Lung (tissue), 12 donors: ENCODE measurements around the gene PIGX. TPM values are rescaled to one million over a fixed set of nuclear protein-coding genes. Genes with fewer than 3 reads are reported as not detected.

Source experiments
- ATAC-seq: fragments of 200-7000 bp; cut with Tn5 transposase; one replicate; pipeline ENCODE4 v1.9.1; 2020; ENCODE audit warnings: moderate number of reproducible peaks; ENCODE audit not compliant: insufficient read depth, low FRiP score
- DNase-seq, 3 donors: peaks; one replicate each; pipeline ENCODE4 v3.0.0-alpha.2; 2013 to 2017
- H3K27ac ChIP-seq, 2 donors: one replicate each; pipeline ENCODE4 v1.5.1; 2013; ENCODE audit warnings: mild to moderate bottlenecking in 2 of 2, moderate library complexity in 2 of 2, control low read depth in 1 of 2, inconsistent platforms in 1 of 2, low read depth in 1 of 2, low read length in 1 of 2
- H3K27me3 ChIP-seq, 3 donors: one replicate each; pipeline ENCODE4 v1.5.1; 2013; ENCODE audit warnings: low read length in 2 of 3; ENCODE audit not compliant: control insufficient read depth in 3 of 3, insufficient read depth in 3 of 3
- H3K36me3 ChIP-seq, 4 donors: one replicate each; pipeline ENCODE4 v1.5.1; 2013; ENCODE audit warnings: low read length in 4 of 4, mild to moderate bottlenecking in 1 of 4, moderate library complexity in 1 of 4; ENCODE audit not compliant: control insufficient read depth in 4 of 4, insufficient read depth in 4 of 4
- H3K4me1 ChIP-seq, 5 donors: one replicate each; pipeline ENCODE4 v1.5.1; 2013; ENCODE audit warnings: low read length in 5 of 5, mild to moderate bottlenecking in 2 of 5, moderate library complexity in 1 of 5; ENCODE audit not compliant: control insufficient read depth in 5 of 5, insufficient read depth in 5 of 5
- H3K4me3 ChIP-seq: one replicate; pipeline ENCODE4 v1.5.1; 2013; ENCODE audit warnings: mild to moderate bottlenecking, control low read depth, moderate library complexity
- H3K9ac ChIP-seq, 2 donors: one replicate each; pipeline ENCODE4 v1.5.1; 2013; ENCODE audit warnings: low read length in 2 of 2, control low read depth in 1 of 2; ENCODE audit not compliant: insufficient read depth in 1 of 2
- H3K9me3 ChIP-seq, 4 donors: one replicate each; pipeline ENCODE4 v1.5.1; 2013; ENCODE audit warnings: low read length in 3 of 4, mild to moderate bottlenecking in 1 of 4, moderate library complexity in 1 of 4; ENCODE audit not compliant: control insufficient read depth in 4 of 4, insufficient read depth in 3 of 4
- WGBS, 2 donors: extraction: QIAGEN DNeasy Blood & Tissue Kit; methylation state at CpG; one replicate each; pipeline ENCODE4 v1.1.7; 2013; 5-methylcytosine and 5-hydroxymethylcytosine counted together
- polyA plus RNA-seq, 2 donors: library from polyadenylated mRNA; stranded (reverse); fragments of 200-250 nt; gene quantifications; one replicate each; pipeline ENCODE4 v1.2.1, GENCODE V29; 2013
- total RNA-seq, 2 donors: library from RNA; depleted of rRNA in 1 of 2; stranded (reverse); fragments of >200 nt in 1 of 2; gene quantifications; one replicate each; pipeline ENCODE4 v1.2.1, GENCODE V29; 2014 to 2021
- TF ChIP-seq, protein P1 (sequence below): IDR thresholded peaks from 2 replicates; pipeline ENCODE4 v1.5.1; 2012; ENCODE audit warnings: mild to moderate bottlenecking; ENCODE audit errors: control extremely low read depth, extremely low read depth
- donor health status: control.
- donor health status: control.
- donor health status: Bipolar disorder and iron deficiency.
- donor health status: healthy.
- donor health status: DM: yes; HTN: yes; CAD: no.

The PIGX gene
- total and polyA plus RNA-seq, 4 donors: 8.4 to 20.4 (median 15.5) TPM

DNA sequence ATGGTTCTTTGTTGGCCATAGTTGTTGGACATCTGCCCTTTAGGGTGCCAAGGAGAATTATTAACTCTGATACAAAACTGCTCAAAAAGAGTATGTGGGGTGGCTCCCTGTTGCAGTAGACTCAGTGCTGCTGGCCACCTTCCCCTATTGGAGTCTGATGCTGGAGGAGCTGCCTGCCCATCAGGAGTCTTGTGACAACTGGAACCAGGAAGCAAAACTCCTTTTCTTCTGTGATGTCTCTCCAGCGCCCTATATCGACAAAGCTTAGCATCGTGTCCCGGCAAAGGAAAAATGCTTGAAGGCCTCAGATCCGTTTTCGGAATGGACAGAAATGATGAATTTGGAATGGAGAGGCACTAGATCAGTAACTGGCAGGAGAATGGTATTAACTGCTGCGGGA, 51.0 kb downstream of the PIGX start:
- H3K9me3 ChIP-seq: no peaks in the 10 kb centered on the region
- ATAC-seq: no peak
- H3K27me3 ChIP-seq: no peaks in the 10 kb centered on the region
- TF ChIP-seq, protein P1, sequence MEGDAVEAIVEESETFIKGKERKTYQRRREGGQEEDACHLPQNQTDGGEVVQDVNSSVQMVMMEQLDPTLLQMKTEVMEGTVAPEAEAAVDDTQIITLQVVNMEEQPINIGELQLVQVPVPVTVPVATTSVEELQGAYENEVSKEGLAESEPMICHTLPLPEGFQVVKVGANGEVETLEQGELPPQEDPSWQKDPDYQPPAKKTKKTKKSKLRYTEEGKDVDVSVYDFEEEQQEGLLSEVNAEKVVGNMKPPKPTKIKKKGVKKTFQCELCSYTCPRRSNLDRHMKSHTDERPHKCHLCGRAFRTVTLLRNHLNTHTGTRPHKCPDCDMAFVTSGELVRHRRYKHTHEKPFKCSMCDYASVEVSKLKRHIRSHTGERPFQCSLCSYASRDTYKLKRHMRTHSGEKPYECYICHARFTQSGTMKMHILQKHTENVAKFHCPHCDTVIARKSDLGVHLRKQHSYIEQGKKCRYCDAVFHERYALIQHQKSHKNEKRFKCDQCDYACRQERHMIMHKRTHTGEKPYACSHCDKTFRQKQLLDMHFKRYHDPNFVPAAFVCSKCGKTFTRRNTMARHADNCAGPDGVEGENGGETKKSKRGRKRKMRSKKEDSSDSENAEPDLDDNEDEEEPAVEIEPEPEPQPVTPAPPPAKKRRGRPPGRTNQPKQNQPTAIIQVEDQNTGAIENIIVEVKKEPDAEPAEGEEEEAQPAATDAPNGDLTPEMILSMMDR: no peak
- no peak overlapping the region for H3K9ac ChIP-seq
- WGBS, 2 donors: 83 to 91% methylated on average over 7 of the region's 7 CpGs
- H3K27ac ChIP-seq: no peak overlapping the region
- H3K4me1 ChIP-seq: no peaks in the 10 kb centered on the region
- DNase-seq: no peak
- H3K36me3 ChIP-seq: peaks cover 0 to 5% (median 0%) of the 10 kb centered on the region in 4 donors
- H3K4me3 ChIP-seq: no peak overlapping the region

DNA sequence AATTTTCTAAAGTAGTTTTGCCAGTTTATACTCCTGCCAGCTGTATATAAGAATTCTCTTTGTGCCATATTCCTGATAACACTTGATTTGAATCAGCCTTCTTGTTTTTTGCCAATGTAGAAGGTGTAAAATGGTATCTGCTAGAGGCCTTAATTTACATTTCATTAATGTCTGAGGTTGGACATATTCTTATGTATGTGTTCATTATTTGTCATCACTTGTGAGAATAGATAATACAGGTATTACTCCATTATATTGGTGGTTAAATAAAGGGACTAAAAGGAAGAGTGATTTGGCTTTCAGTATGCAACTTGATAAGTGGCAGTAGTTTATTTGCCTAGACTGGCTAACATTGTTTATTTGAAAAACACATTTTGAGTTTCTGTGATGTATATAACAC, 53.3 kb downstream of the PIGX start:
- no peaks in the 10 kb centered on the region for H3K9me3 ChIP-seq
- ATAC-seq: no peak

DNA sequence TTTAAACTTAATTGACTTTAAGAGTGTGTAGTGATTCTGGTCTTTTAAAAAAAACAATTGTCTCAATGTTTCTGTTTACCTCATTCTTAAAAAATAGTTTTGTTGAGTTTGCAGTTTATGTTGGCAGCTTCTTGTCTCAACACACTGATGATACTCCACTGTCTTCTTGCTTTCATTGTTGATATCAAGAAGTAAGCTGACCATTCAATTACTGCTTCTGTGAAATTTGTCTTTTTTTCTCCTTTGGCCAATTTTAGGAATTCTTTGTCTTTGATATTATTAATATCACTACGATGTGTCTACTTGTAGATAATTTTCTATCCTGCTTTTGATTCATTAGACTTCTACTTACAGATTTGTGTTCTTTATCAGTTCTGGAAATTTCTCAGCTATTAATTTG, 58.9 kb downstream of the PIGX start:
- TF ChIP-seq, protein P1: no peak
- Histone ChIP-seq H3K4me1 (peaks cover 0 to 21% (median 6%) of the 10 kb centered on the region in 5 donors), H3K36me3 (peaks cover 0 to 5% (median 1%) of the 10 kb centered on the region in 4 donors), H3K9me3 (no peaks in the 10 kb centered on the region), H3K9ac (no peak overlapping the region), H3K27ac (no peak overlapping the region), H3K4me3 (no peak overlapping the region), H3K27me3 (no peaks in the 10 kb centered on the region)
- 100% methylated on average over 1 of the region's 1 CpG for WGBS, 2 donors
- DNase-seq (no peak), ATAC-seq (no peak)

More for the DNA sequence above, 53.3 kb downstream of the PIGX start:
- H3K27ac ChIP-seq: no peak overlapping the region
- no peak for DNase-seq
- H3K4me3 ChIP-seq: no peak overlapping the region
- no peaks in the 10 kb centered on the region for H3K27me3 ChIP-seq
- H3K4me1 ChIP-seq: no peaks in the 10 kb centered on the region
- H3K9ac ChIP-seq: no peak overlapping the region
- TF ChIP-seq, protein P1: no peak
- H3K36me3 ChIP-seq: peaks cover 0 to 5% (median 1%) of the 10 kb centered on the region in 4 donors

DNA sequence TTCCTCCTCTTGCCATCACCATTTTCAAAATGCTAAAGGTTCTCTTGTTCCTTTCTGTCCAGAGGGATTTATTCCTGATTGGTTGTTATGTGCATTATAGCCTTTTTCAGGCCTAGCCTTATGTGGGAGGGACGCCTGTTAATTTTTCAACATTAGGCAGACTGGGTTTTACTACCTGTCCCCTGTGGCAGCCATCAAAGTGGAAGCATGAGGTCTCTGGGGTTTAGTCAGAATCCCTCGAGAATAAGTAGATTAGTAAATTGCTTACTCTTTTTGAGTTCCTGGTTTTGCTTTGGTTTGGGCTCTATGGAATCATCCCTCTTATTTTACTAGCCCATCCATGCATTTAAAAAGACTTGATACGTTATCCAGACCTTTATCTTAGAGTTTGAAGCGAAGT, 59.9 kb downstream of the PIGX start:
- DNase-seq (no peak), ATAC-seq (no peak)
- TF ChIP-seq, protein P1: no peak
- H3K9ac ChIP-seq: no peak overlapping the region
- no peaks in the 10 kb centered on the region for H3K9me3 ChIP-seq
- H3K27me3 ChIP-seq: no peaks in the 10 kb centered on the region
- H3K36me3 ChIP-seq: peaks cover 0 to 3% (median 1%) of the 10 kb centered on the region in 4 donors
- peaks cover 0 to 23% (median 6%) of the 10 kb centered on the region in 5 donors for H3K4me1 ChIP-seq
- H3K27ac ChIP-seq: no peak overlapping the region
- WGBS, 2 donors: 85 to 91% methylated on average over 4 of the region's 4 CpGs
- no peak overlapping the region for H3K4me3 ChIP-seq
